HG02623 (cell line): Measurements from ENCODE around the gene SPATA6.
"Not testable (repeated sequence)": the region's sequence is repeated elsewhere in the genome, so short reads cannot be mapped to it uniquely, and the experiment has no call there.

Experiments
- ATAC-seq: cut with Tn5 transposase; IDR thresholded peaks from one replicate; pipeline ENCODE4 v1.9.1; 2021; ENCODE audit warnings: moderate library complexity; ENCODE audit not compliant: unreplicated experiment

SPATA6 gene

GRCh38 chr1:48462716-48463302, 9.2 kb downstream of the SPATA6 start:
- ATAC-seq = no peak

- no peak for ATAC-seq
Observed at GRCh38 chr1:48450505-48450904, 21.5 kb downstream of the SPATA6 start.

- no peak for ATAC-seq
Observed at GRCh38 chr1:48448932-48449331, 23.1 kb downstream of the SPATA6 start.

- ATAC-seq = not testable (repeated sequence)
Observed at GRCh38 chr1:48444186-48444585, 27.8 kb downstream of the SPATA6 start.

- ATAC-seq = no peak
Observed at GRCh38 chr1:48442864-48443619, 29.0 kb downstream of the SPATA6 start.

- ATAC-seq = not testable (repeated sequence)
Observed at GRCh38 chr1:48440786-48441185, 31.2 kb downstream of the SPATA6 start.

GRCh38 chr1:48439380-48439779, 32.6 kb downstream of the SPATA6 start:
- ATAC-seq = no peak

- ATAC-seq = not testable (repeated sequence)
Observed at GRCh38 chr1:48437379-48437778, 34.6 kb downstream of the SPATA6 start.

GRCh38 chr1:48435312-48436002, 36.5 kb downstream of the SPATA6 start:
- ATAC-seq = not testable (repeated sequence)

- no peak for ATAC-seq
Observed at GRCh38 chr1:48430832-48431231, 41.2 kb downstream of the SPATA6 start.

- ATAC-seq = no peak
Observed at GRCh38 chr1:48422009-48422408, 50.0 kb downstream of the SPATA6 start.

- ATAC-seq = no peak
Observed at GRCh38 chr1:48418742-48419141, 53.3 kb downstream of the SPATA6 start.

- no peak for ATAC-seq
Observed at GRCh38 chr1:48415050-48415449, 57.0 kb downstream of the SPATA6 start.

- no peak for ATAC-seq
Observed at GRCh38 chr1:48414264-48414663, 57.7 kb downstream of the SPATA6 start.

- ATAC-seq = no peak
Observed at GRCh38 chr1:48405940-48406339, 66.1 kb downstream of the SPATA6 start.

GRCh38 chr1:48405400-48405799, 66.6 kb downstream of the SPATA6 start:
- ATAC-seq = no peak

- ATAC-seq = no peak
Observed at GRCh38 chr1:48402599-48402998, 69.4 kb downstream of the SPATA6 start.

- no peak for ATAC-seq
Observed at GRCh38 chr1:48396208-48396607, 75.8 kb downstream of the SPATA6 start.

GRCh38 chr1:48391926-48392325, 80.1 kb downstream of the SPATA6 start:
- no peak for ATAC-seq

GRCh38 chr1:48387409-48387808, 84.6 kb downstream of the SPATA6 start:
- ATAC-seq = no peak

GRCh38 chr1:48374785-48375184, 97.2 kb downstream of the SPATA6 start:
- ATAC-seq = no peak

GRCh38 chr1:48371598-48371997, 100.4 kb downstream of the SPATA6 start:
- ATAC-seq = no peak
